Stomach (tissue), 9 donors: ENCODE results near the gene PITPNB. TPM values are rescaled to one million over a fixed set of nuclear protein-coding genes. Genes with fewer than 3 reads are reported as not detected.
A peak's percentile ranks its signal among the peaks of the same experiment; 100 is the strongest.

Source experiments
- DNase-seq, 2 donors: peaks; one replicate each; pipeline versions ENCODE4 v3.0.0 to v3.0.0-alpha.2; 2013 to 2019
- H3K27ac ChIP-seq, 5 donors: fragments of 200-600 bp in 4 of 5; sonication (generic) in 4 of 5; one replicate each; pipeline ENCODE4 v1.5.1; 2013 to 2019; ENCODE audit warnings: mild to moderate bottlenecking in 1 of 5, moderate library complexity in 1 of 5
- H3K27me3 ChIP-seq, 3 donors: fragments of 200-600 bp; sonication (generic); one replicate each; pipeline ENCODE4 v1.5.1; 2017 to 2019; ENCODE audit warnings: mixed run types in 1 of 3
- H3K36me3 ChIP-seq, 4 donors: fragments of 200-600 bp; sonication (generic); 1 replicate in 3 of 4; 2 replicates in 1 of 4; pipeline ENCODE4 v1.5.1; 2016 to 2019
- H3K4me1 ChIP-seq, 4 donors: fragments of 200-600 bp; sonication (generic); one replicate each; pipeline ENCODE4 v1.5.1; 2016 to 2019
- H3K4me3 ChIP-seq, 4 donors: fragments of 200-600 bp; sonication (generic) in 3 of 4; one replicate each; pipeline ENCODE4 v1.5.1; 2016 to 2019; ENCODE audit warnings: mild to moderate bottlenecking in 1 of 4
- H3K9me3 ChIP-seq, 4 donors: fragments of 200-600 bp; sonication (generic); one replicate each; pipeline ENCODE4 v1.5.1; 2016 to 2019
- CTCF ChIP-seq, 7 experiments: fragments of 450-650 bp in 4 of 7; fragments of 200-600 bp in 3 of 7; sonication (generic) in 3 of 7; IDR thresholded peaks; one replicate each; pipeline ENCODE4 v1.5.1; 2016 to 2019; ENCODE audit warnings: antibody characterized with exemption in 7 of 7, control low read depth in 2 of 7, mild to moderate bottlenecking in 1 of 7
- EP300 ChIP-seq: sonication (generic); formaldehyde crosslinking; IDR thresholded peaks from one replicate; pipeline ENCODE4 v1.6.1; 2017; ENCODE audit warnings: antibody characterized with exemption
- POLR2A ChIP-seq, 4 donors: fragments of 450-650 bp; IDR thresholded peaks; one replicate each; pipeline ENCODE4 v1.6.1; 2016; ENCODE audit warnings: antibody characterized with exemption in 4 of 4, control low read depth in 2 of 4, mild to moderate bottlenecking in 1 of 4, moderate library complexity in 1 of 4
- POLR2AphosphoS5 ChIP-seq, 3 donors: sonication (generic); formaldehyde crosslinking; IDR thresholded peaks; one replicate each; pipeline ENCODE4 v1.6.1; 2016; ENCODE audit warnings: antibody characterized with exemption in 3 of 3
- WGBS, 5 donors: extraction: QIAGEN DNeasy Blood & Tissue Kit in 3 of 5; methylation state at CpG; one replicate each; pipeline versions ENCODE4 v1.1.5 to v1.1.7; 2013 to 2018; 5-methylcytosine and 5-hydroxymethylcytosine counted together
- intact Hi-C: fragments of 100-400 bp; cut with DNase I; formaldehyde crosslinking; loops from one replicate; pipeline ENCODE4 v1.15.1; 2023; ENCODE audit warnings: low total_unique reads
- polyA plus RNA-seq, 3 donors: library from polyadenylated mRNA; stranded (reverse); fragments of 200-250 nt; gene quantifications; one replicate each; pipeline ENCODE4 v1.2.3, GENCODE V29; 2013
- total RNA-seq, 5 donors: library from RNA; depleted of rRNA; stranded (reverse); fragments of >200 nt; gene quantifications; one replicate each; pipeline versions ENCODE4 v1.1.0 to v1.2.3, GENCODE V29; 2014 to 2016
- donor health status: healthy with polysubstance abuse.
- donor health status: Bipolar disorder and iron deficiency.
- donor health status: healthy.

Gene PITPNB
- total and polyA plus RNA-seq, 8 donors: 6.7 to 91.6 (median 29.9) TPM

DNA sequence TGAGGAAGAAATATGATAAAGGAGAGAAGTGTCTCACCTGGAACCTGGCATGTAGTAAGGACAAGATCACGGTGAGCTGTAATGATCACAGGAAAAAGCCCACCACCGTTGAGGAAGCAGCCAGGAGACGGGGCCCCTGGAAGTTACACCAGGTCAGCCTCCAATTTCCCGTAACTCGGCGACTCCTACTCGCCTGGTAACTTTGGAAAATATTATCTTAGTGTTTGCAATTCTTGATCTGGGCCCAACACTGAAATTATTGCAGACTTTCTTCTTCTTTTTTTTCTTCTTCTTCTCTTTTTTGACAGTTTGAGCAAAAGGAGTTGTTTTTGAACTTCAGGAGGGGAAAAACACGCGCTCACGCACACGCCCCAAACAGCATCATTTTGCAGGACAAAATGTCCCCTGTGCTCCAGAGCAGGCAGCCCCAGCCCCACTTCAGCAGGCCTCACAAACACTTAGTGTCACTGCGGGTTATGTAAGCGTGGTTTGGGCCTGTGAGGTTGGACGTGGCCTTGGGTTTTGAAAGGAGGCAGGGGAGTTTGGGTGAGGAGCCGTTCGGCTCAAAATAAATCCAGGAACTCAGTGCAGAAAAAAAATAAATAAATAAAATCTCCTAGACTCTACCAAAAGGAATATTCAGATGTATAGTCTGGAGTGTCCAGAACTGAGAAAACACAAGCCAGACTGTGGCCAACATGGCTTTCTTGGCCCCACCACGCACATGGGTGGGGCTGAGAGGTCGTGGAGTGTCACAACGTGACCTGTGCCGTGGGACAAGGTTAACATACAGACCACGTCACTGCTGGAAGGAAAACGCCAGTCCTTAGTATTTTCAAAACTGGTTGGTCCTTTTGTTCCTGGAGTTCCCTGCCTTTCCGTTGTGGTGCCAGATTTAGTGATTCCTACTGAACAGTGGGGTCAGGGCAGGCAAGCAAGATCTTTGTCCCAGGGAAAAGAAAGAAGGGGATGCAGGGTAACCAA lies 91.2 kb downstream of the PITPNB start:
- Histone ChIP-seq H3K27ac (peak overlapping the region in 1 of 5 donors; percentile 38), H3K27me3 (no peaks in the 10 kb centered on the region), H3K36me3 (no peaks in the 10 kb centered on the region), H3K4me1 (no peaks in the 10 kb centered on the region), H3K9me3 (no peaks in the 10 kb centered on the region), H3K4me3 (no peak overlapping the region)
- 80 to 85% (median 83%) methylated on average over 23 of the region's 23 CpGs for WGBS, 5 donors
- peak in 1 of 2 donors; percentile 29 for DNase-seq
- TF ChIP-seq POLR2AphosphoS5 (IDR thresholded peaks at IDR 0.05) (no peak), CTCF (IDR thresholded peaks at IDR 0.05) (no peak), EP300 (no peak), POLR2A (IDR thresholded peaks at IDR 0.05) (no peak)
- intact Hi-C loops: no loop called here

GRCh38 chr22:27825174-27825573 lies 93.9 kb downstream of the PITPNB start:
- no peak for DNase-seq
- intact Hi-C loops: no loop called here
- no peak overlapping the region for H3K4me3 ChIP-seq
- H3K9me3 ChIP-seq: no peaks in the 10 kb centered on the region
- WGBS, 5 donors: 91 to 93% (median 92%) methylated on average over 4 to 6 of the region's 6 CpGs
- H3K27ac ChIP-seq: no peak overlapping the region
- no peaks in the 10 kb centered on the region for H3K36me3 ChIP-seq
- TF ChIP-seq EP300: no peak
- no peak for TF ChIP-seq CTCF (IDR thresholded peaks at IDR 0.05)
- no peak for TF ChIP-seq POLR2A (IDR thresholded peaks at IDR 0.05)
- no peak for TF ChIP-seq POLR2AphosphoS5 (IDR thresholded peaks at IDR 0.05)
- H3K4me1 ChIP-seq: no peaks in the 10 kb centered on the region
- no peaks in the 10 kb centered on the region for H3K27me3 ChIP-seq

GRCh38 chr22:27823221-27823620 lies 95.8 kb downstream of the PITPNB start:
- Histone ChIP-seq H3K36me3 (no peaks in the 10 kb centered on the region), H3K27ac (no peak overlapping the region), H3K4me1 (no peaks in the 10 kb centered on the region), H3K4me3 (no peak overlapping the region), H3K27me3 (no peaks in the 10 kb centered on the region), H3K9me3 (no peaks in the 10 kb centered on the region)
- WGBS, 5 donors: 79 to 100% (median 96%) methylated on average over 1 of the region's 1 CpG
- no peak for DNase-seq
- intact Hi-C loops: no loop called here
- no peak for TF ChIP-seq CTCF (IDR thresholded peaks at IDR 0.05)
- no peak for TF ChIP-seq EP300
- TF ChIP-seq POLR2A (IDR thresholded peaks at IDR 0.05): no peak
- no peak for TF ChIP-seq POLR2AphosphoS5 (IDR thresholded peaks at IDR 0.05)

- no peak overlapping the region for H3K4me3 ChIP-seq
- no peaks in the 10 kb centered on the region for H3K27me3 ChIP-seq
- no peaks in the 10 kb centered on the region for H3K36me3 ChIP-seq
- TF ChIP-seq POLR2AphosphoS5 (IDR thresholded peaks at IDR 0.05) (no peak), EP300 (no peak), CTCF (IDR thresholded peaks at IDR 0.05) (no peak), POLR2A (IDR thresholded peaks at IDR 0.05) (no peak)
- WGBS, 5 donors: 48 to 67% (median 51%) methylated on average over 20 to 22 of the region's 22 CpGs
- H3K4me1 ChIP-seq: no peaks in the 10 kb centered on the region
- peak in 1 of 2 donors; percentile 58 for DNase-seq
- intact Hi-C loops: no loop called here
- H3K27ac ChIP-seq: no peak overlapping the region
- no peaks in the 10 kb centered on the region for H3K9me3 ChIP-seq
Observed at GRCh38 chr22:27820896-27821866, 97.9 kb downstream of the PITPNB start.
